Tibial artery (tissue), 4 donors: Measurements from ENCODE around the gene NKX2-8.

ENCODE experiments used
- DNase-seq, 2 donors: peaks; one replicate each; pipeline ENCODE4 v3.0.0-alpha.2; 2019
- H3K27ac ChIP-seq, 2 donors: fragments of 200-600 bp; sonication (generic) in 1 of 2; 1 replicate in 1 of 2; 2 replicates in 1 of 2; pipeline ENCODE4 v1.5.1; 2018 to 2019; ENCODE audit warnings: mild to moderate bottlenecking in 1 of 2
- H3K27me3 ChIP-seq, 2 donors: fragments of 200-600 bp; sonication (generic) in 1 of 2; one replicate each; pipeline versions ENCODE4 v1.5.1 to v1.6.0; 2016 to 2019
- H3K36me3 ChIP-seq, 3 donors: fragments of 200-600 bp; sonication (generic) in 2 of 3; one replicate each; pipeline ENCODE4 v1.5.1; 2016 to 2019; ENCODE audit warnings: mild to moderate bottlenecking in 2 of 3
- H3K4me1 ChIP-seq, 4 donors: fragments of 200-600 bp; sonication (generic) in 2 of 4; 1 replicate in 3 of 4; 2 replicates in 1 of 4; pipeline ENCODE4 v1.5.1; 2016 to 2019
- H3K4me3 ChIP-seq, 2 donors: fragments of 200-600 bp; sonication (generic) in 1 of 2; 1 replicate in 1 of 2; 2 replicates in 1 of 2; pipeline ENCODE4 v1.5.1; 2018 to 2019; ENCODE audit warnings: mild to moderate bottlenecking in 2 of 2
- H3K9me3 ChIP-seq, 3 donors: fragments of 200-600 bp; sonication (generic) in 1 of 3; one replicate each; pipeline ENCODE4 v1.5.1; 2016 to 2019
- CTCF ChIP-seq, 2 experiments: fragments of 200-600 bp in 1 of 2; fragments of 450-650 bp in 1 of 2; IDR thresholded peaks; one replicate each; pipeline ENCODE4 v1.5.1; 2017 to 2019; ENCODE audit warnings: antibody characterized with exemption in 2 of 2, mild to moderate bottlenecking in 1 of 2, moderate library complexity in 1 of 2
- intact Hi-C: fragments of 100-400 bp; cut with DNase I; formaldehyde crosslinking; loops from one replicate; pipeline ENCODE4 v1.15.0; 2023; ENCODE audit warnings: low total_unique reads

NKX2-8 gene

DNA sequence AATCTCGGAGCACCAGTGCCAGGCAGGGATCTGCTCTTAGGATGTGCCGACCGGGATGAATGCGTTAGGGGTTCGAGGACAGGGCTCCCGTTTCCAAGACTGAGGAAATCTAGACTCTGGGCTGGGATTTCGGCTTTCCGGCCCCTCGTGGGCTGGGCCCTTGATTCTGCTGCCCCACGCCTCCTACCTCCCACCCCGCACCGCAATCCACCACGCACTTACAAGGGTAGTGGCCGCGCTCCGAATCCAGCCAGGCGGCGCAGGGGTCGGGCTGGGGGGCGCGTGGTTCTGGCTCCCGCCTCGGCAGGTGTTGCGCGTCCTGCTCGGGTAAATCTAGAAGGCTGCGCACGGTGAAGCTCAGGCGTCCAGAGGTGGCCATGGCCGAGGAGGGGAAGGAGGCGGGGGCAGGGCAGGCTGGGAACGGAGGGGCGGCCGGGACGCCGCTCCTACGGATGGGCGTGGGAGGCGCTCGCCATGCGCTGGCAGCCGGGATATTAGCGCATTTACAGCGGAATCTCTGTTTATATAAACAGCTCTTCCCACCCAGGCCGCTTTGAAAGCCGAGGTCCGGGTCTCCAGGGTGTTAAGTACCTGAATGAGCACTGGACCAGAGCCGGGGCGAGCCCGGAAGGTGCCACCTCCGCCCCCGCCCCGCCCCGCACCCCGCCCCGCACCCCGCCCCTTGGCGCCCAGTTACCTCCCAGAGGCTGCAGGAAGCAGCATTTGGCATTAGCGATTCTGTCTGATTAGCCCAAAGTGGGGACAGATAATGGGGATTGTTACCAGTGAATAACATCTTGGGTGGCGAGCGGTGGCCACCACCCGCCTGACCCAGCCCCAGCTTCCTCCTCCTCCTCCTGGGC is at the start of gene NKX2-8:
Gene NKX2-8 (minus strand): TSS at position 604 of the 863 bp plus-strand sequence. CDS start 225 bp downstream, at position 379.
- H3K4me3 ChIP-seq, result peak within 1 kb of the TSS; percentile 32 to 54
- H3K27me3 ChIP-seq, result peaks cover 0 to 86% of the 10 kb centered on the region in 2 donors
- H3K36me3 ChIP-seq, result no peaks in the 10 kb centered on the region
- no peak for DNase-seq
- H3K4me1 ChIP-seq, result peaks cover 0 to 34% (median 26%) of the 10 kb centered on the region in 4 donors
- H3K27ac ChIP-seq, result no peak within 1 kb of the TSS
- intact Hi-C loops, result no loop called here
- no peak for TF ChIP-seq CTCF (IDR thresholded peaks at IDR 0.05)
- no peaks in the 10 kb centered on the region for H3K9me3 ChIP-seq

GRCh38 chr14:36627981-36628380 is 45.6 kb upstream of the NKX2-8 start:
- Histone ChIP-seq H3K27ac (no peak overlapping the region), H3K36me3 (no peaks in the 10 kb centered on the region), H3K9me3 (no peaks in the 10 kb centered on the region), H3K27me3 (peaks cover 0 to 10% of the 10 kb centered on the region in 2 donors), H3K4me1 (no peaks in the 10 kb centered on the region), H3K4me3 (no peak overlapping the region)
- no peak for DNase-seq
- intact Hi-C loops, result no loop called here
- no peak for TF ChIP-seq CTCF (IDR thresholded peaks at IDR 0.05)

DNA sequence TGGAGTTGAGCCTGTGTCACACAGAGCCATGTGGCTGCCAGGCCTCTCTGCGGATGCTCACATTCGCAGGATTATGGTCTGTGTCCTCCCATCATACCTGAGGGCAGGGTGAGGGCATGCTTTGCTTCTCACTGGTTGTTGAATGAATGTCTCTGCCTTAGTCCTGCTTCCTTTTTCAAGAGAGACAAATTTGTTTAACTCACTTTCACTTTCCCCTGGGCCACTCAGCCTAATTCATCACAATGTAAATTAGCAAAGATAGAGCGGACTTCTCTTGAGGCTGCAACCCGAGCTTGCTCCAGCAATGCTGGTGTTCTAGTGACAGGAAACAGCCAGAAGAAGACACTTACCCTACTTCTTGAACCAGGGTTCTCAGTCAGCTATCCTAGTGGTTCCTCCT is 43.7 kb upstream of the NKX2-8 start:
- Histone ChIP-seq H3K9me3 (no peaks in the 10 kb centered on the region), H3K36me3 (no peaks in the 10 kb centered on the region), H3K27ac (no peak overlapping the region), H3K4me1 (no peaks in the 10 kb centered on the region), H3K4me3 (no peak overlapping the region), H3K27me3 (peaks cover 0 to 10% of the 10 kb centered on the region in 2 donors)
- no peak for TF ChIP-seq CTCF (IDR thresholded peaks at IDR 0.05)
- no peak for DNase-seq
- intact Hi-C loops, result no loop called here

GRCh38 chr14:36625436-36625835 is 43.0 kb upstream of the NKX2-8 start:
- Histone ChIP-seq H3K4me3 (no peak overlapping the region), H3K9me3 (no peaks in the 10 kb centered on the region), H3K27ac (no peak overlapping the region), H3K4me1 (no peaks in the 10 kb centered on the region), H3K36me3 (no peaks in the 10 kb centered on the region), H3K27me3 (peaks cover 0 to 10% of the 10 kb centered on the region in 2 donors)
- no peak for DNase-seq
- intact Hi-C loops, result no loop called here
- no peak for TF ChIP-seq CTCF (IDR thresholded peaks at IDR 0.05)

DNA sequence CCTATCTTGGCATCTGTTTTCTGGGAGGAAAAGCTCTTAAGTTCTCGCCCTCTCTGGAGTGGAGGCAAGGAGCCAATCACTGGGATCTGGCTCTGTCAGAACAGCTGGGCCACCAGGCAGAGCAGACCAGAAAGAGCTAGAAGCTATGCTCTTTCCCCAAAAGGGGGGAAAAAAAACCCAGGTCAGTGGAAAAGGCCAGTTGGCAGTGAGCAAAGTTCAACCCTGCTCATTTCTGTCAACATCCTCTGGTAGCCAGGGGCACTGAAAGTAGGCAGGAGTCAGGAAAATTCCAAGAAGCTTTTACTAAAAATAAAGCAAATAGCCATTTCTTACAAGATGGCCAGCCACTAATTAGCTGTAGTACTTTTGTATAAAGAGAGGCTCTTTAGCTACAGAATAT is 42.6 kb upstream of the NKX2-8 start:
- no peak overlapping the region for H3K27ac ChIP-seq
- DNase-seq, result no peak
- no peaks in the 10 kb centered on the region for H3K36me3 ChIP-seq
- TF ChIP-seq CTCF (IDR thresholded peaks at IDR 0.05), result no peak
- no peak overlapping the region for H3K4me3 ChIP-seq
- no peaks in the 10 kb centered on the region for H3K4me1 ChIP-seq
- H3K27me3 ChIP-seq, result peaks cover 0 to 10% of the 10 kb centered on the region in 2 donors
- intact Hi-C loops, result no loop called here
- H3K9me3 ChIP-seq, result no peaks in the 10 kb centered on the region
